GM19468 (cell line): ENCODE data around the gene AP5S1.
"Not testable (repeated sequence)": the region's sequence is repeated elsewhere in the genome, so short reads cannot be mapped to it uniquely, and the experiment has no call there.

Experiments used
- ATAC-seq: cut with Tn5 transposase; IDR thresholded peaks from one replicate; pipeline ENCODE4 v1.9.1; 2021; ENCODE audit warnings: mild to moderate bottlenecking, moderate library complexity, moderate number of reproducible peaks; ENCODE audit not compliant: unreplicated experiment; ENCODE audit errors: extremely low read depth

The AP5S1 gene

GRCh38 chr20:3839328-3839727 is 19.0 kb downstream of the AP5S1 start:
- no peak for ATAC-seq

DNA sequence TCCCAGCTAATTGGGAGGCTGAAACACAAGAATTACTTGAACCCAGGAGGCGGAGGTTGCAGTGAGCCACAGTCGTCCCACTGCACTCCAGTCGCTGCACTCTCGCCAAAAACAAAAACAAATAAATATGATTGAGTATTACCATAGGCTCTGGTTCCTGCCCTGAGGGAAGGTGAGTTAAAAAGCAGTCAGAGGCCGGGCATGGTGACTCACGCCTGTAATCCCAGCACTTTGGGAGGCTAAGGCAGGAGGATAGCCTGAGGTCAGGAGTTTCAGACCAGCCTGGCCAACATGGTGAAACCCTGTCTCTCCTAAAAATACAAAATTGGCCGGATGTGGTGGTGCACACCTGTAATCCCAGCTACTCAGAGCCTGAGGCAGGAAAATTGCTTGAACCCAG is 19.9 kb downstream of the AP5S1 start:
- ATAC-seq, result not testable (repeated sequence)

DNA sequence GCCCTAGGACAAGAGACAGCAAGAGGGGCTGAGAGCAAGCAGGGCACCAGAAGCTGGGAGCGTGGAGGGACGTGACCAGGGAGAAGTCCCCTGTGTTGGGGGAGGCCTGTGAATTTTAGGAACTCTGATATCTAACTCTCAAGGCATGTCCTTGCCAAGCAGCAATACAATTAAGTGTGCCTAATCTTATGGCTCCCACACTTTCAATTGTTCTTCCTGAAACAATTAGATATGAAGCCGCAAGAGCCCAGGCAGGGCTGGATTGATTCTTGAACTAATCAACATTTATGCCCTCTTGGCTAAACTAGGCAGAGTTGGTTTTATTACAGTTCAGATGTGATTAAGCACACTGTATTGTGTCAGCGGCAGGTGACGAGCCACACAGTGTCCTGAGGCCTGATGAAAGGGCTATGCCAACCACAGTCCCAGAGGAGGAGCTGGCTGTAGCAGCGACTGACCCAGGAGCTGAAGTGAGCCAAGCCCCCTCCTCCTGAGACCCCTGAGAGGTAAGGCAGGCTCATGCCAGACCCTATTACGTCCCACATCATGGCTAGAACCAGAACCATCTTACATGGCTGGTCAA is 22.1 kb downstream of the AP5S1 start:
- ATAC-seq, result no peak

DNA sequence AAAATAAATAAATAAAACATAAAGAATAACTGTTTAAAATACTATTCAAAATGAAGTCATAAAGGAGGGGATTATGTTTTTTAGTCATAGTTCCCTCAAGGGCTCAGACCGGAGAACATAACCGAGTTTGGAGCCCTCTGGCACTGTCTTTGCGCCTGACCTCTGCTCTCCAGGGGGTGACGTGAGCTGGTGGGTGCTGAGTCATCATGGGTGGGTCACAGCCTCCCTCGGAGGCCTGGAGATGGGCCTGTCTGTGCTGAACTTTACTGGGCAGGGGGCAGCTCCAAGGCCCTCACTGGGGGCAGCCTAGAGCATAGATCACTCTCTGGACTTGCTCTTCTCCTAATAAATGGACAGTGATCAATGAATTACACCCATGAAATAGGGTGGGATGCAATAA is 23.1 kb downstream of the AP5S1 start:
- ATAC-seq, result no peak

DNA sequence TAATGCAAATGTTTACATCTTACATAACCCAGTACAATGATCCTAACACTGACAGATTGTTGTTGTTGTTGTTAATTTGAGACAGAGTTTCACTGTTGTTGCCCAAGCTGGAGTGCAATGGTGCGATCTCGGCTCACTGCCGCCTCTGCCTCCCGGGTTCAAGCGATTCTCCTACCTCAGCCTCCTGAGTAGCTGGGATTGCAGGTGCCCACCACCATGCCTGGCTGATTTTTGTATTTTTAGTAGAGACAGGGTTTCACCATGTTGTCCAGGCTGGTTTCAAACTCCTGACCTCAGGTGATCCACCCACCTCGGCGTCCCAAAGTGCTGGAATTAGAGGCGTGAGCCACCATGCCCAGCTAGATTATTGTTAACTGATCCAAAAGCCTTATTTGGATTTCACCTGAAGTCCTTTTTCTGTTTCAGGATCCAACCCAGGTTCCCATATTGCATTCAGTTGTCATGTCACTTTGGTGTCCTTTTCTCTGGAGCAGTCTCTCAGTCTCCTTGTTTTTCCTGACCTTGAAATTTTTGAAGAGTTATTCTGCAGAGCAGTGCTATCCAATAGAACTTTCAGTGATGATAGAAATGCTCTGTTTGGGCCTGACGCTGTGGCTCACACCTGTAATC is 23.8 kb downstream of the AP5S1 start:
- ATAC-seq, result not testable (repeated sequence)

DNA sequence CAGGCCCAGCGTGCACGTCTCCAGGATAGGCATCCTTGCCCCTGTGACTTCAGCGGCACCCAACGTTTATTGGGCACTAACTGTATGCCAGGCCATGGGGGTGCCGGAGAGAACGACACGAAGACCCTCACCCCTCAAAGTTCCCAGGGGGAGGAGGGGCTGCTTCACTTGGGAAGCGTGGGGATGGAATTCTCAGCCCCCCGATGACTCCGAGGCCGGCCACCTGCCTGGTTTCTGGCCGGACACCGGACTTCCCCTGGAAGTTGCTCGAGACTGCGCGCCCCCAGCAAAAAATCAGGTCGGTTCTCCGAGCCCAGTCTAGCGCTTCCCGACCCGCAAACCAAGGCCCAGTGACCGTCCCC is 26.0 kb downstream of the AP5S1 start:
- ATAC-seq, result no peak

- ATAC-seq, result peak; percentile 64
These were observed 26.5 kb downstream of the AP5S1 start, which contains the start of gene MAVS for GRCh38 chr20:3846740-3847428. MAVS (plus strand) TSS chr20:3846834; CDS start chr20:3854625, 7,791 bp downstream.

DNA sequence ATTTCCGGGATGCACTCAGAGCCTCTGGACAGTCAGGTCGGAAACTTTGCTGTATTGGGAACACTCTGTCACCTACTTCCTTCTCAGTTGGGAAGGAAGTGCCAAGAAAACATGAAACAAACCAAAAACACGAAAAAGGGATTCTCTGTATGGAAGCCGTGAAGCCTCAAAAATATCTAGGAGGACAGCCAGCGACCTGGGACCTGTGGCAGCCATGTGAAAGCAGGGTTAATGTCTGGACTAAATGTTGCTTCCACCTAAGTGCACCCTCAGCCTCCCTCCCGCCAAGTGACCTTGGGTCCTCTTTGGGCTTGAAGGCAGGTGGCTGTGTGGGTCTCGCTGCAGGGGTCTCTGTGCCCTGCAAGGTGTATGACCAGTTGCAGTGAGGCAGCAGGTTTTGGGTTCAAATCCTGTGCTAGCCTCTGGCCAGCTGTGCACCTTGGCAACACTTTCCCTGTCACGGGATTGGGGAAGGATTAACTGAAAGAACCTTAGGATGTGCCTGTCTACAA is 27.1 kb downstream of the AP5S1 start:
- no peak for ATAC-seq

DNA sequence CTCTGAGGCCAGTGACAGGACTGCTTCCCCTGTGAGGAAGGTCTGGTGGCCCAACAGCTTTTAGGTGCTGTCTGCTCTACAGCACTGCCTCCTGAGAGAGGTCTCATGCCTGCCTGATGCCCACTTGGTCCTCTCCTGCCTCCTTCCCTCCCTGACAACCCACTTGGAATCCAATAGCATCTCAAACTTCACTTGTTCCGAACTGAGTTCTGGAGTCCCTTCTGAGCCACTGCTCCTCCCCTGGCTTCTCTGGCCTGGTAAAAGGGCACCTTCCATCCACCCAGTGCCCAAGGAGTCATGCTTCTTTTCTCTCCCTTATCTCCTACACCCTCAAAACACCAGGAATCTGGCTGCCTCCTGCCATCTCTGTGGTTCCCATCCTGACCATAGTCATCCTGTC is 28.2 kb downstream of the AP5S1 start:
- no peak for ATAC-seq

GRCh38 chr20:3854462-3854871 is 34.1 kb downstream of the AP5S1 start:
- ATAC-seq, result no peak

- no peak for ATAC-seq
These were observed 37.1 kb downstream of the AP5S1 start for GRCh38 chr20:3857405-3857804.

GRCh38 chr20:3858689-3859088 is 38.3 kb downstream of the AP5S1 start:
- no peak for ATAC-seq

DNA sequence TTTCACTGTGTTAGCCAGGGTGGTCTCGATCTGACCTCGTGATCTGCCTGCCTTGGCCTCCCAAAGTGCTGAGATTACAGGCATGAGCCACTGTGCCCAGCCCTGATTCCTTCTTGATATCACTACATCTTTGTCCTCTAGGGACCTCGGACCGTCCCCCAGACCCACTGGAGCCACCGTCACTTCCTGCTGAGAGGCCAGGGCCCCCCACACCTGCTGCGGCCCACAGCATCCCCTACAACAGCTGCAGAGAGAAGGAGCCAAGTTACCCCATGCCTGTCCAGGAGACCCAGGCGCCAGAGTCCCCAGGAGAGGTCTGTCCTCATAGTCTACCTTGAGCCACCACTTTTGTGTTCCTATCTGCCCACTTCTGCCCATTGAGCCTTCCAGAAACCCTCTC is 40.8 kb downstream of the AP5S1 start:
- no peak for ATAC-seq

DNA sequence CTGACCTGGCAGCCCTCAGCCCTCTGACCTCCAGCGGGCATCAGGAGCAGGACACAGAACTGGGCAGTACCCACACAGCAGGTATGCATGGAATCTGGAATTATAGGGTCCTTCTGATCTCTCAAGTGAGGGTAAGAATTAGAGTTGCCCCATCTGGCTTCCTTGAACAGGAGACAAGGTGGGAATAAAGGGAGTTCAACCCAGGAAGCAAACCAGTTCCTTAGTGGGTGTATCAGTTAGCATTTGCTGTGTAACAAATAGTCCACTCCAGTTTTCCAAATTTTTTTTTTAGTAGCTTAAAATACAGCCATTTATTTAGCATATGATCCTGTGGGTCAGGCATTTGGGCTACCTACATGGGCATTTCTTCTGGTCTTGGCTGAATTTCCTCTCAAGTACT is 42.0 kb downstream of the AP5S1 start:
- ATAC-seq, result no peak

DNA sequence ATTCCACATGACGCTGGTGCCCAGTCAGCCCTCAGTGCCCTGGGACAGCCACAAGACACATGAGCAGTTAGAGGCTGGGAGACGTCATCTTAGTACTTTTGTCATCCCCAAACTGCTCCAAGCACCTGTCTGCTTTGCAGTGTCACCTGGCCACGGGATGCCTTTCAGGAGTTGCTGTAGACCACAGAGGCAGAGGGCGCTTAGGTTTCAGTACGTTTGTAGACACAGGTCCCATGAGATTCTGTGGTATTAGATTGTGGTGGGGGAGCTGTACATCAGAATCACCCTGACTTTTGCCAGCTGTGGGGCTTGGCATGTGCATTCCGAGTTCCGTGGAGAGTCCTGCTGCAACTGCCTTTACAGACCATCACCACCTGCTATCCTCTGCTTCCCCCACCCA is 43.0 kb downstream of the AP5S1 start:
- no peak for ATAC-seq

- ATAC-seq, result no peak
These were observed 44.2 kb downstream of the AP5S1 start for GRCh38 chr20:3864518-3864917.

DNA sequence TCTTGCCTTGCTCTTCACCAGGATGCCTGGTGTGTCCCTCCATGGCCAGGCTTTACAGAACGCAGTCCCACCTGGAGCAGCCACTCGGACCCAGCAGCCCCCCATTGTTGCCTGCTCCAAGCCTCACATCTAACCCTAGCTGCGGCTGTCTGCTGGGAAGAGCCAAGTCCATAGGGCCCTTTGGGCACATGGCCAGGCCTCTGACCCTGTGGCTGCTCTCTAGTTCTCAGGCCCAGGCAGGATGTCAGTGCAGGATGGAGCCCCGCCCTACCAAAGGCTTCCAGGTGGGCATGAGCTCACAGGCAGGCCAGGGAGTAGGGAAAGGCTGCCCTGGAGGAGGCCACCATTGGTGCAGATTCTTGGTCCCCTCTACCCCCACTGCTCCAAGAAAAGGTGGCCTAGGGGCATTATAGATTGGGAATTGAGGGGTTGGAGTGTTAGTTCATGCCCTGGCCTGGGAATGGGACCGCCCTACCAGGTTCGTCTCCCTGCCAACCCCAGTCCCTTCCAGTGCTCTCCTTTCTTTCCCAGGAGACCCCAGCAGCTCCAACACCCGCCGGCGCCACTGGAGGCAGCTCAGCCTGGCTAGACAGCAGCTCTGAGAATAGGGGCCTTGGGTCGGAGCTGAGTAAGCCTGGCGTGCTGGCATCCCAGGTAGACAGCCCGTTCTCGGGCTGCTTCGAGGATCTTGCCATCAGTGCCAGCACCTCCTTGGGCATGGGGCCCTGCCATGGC is 45.0 kb downstream of the AP5S1 start:
- no peak for ATAC-seq

GRCh38 chr20:3865887-3866407 is 45.6 kb downstream of the AP5S1 start:
- no peak for ATAC-seq

GRCh38 chr20:3866464-3866863 is 46.1 kb downstream of the AP5S1 start:
- ATAC-seq, result no peak

DNA sequence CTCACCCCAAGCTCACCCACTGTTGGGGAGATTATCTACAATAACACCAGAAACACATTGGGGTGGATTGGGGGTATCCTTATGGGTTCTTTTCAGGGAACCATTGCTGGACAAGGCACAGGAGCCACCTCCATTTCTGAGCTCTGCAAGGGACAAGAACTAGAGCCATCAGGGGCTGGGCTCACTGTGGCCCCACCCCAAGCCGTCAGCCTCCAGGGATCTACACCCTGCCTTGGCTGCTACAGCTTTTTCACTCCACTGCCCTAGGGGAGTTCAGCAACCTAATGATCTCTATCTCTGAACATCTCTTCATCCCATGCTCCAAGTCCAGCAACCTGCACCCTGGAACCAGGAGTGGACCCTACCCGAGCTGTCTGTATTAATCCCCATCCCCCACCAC is 47.5 kb downstream of the AP5S1 start:
- no peak for ATAC-seq
